G401 (cell line): ENCODE measurements around the gene NAPG. TPM values are rescaled to one million over a fixed set of nuclear protein-coding genes. Genes with fewer than 3 reads are reported as not detected.
"Not testable (repeated sequence)": the region's sequence is repeated elsewhere in the genome, so short reads cannot be mapped to it uniquely, and the experiment has no call there.

Experiments
- DNase-seq: peaks from one replicate; pipeline ENCODE4 v3.0.0-alpha.2; 2015; ENCODE audit warnings: low spot score
- in situ Hi-C: cut with HindIII; loops from 2 replicates; pipeline ENCODE4 v1.10.0; 2016; ENCODE audit warnings: low sequenced_read_pairs, mixed read lengths
- total RNA-seq: library from RNA; depleted of rRNA; stranded (reverse); fragments of >200 nt; shearing (Covaris generic); gene quantifications from 2 replicates; pipeline ENCODE4 v1.2.3, GENCODE V29; 2014; rRNA removed

NAPG gene
- total RNA-seq = 21.4 and 25.7 TPM in 2 replicates

- in situ Hi-C loops = no loop called here
- DNase-seq = peak; percentile 87
These were observed at the start of gene NAPG for GRCh38 chr18:10525697-10526560. NAPG (plus strand) TSS chr18:10526027; CDS start chr18:10526103, 76 bp downstream.

GRCh38 chr18:10476338-10476791 lies 49.5 kb upstream of the NAPG start:
- in situ Hi-C loops = no loop called here
- DNase-seq = no peak

- no peak for DNase-seq
- in situ Hi-C loops = no loop called here
These were observed 48.5 kb upstream of the NAPG start for GRCh38 chr18:10477121-10477862.

- no peak for DNase-seq
- in situ Hi-C loops = no loop called here
These were observed 48.0 kb upstream of the NAPG start for GRCh38 chr18:10477863-10478260.

GRCh38 chr18:10481831-10482230 lies 44.0 kb upstream of the NAPG start:
- DNase-seq = no peak

GRCh38 chr18:10482363-10482984 lies 43.4 kb upstream of the NAPG start:
- no peak for DNase-seq
- in situ Hi-C loops = no loop called here

More at GRCh38 chr18:10481831-10482230, 44.0 kb upstream of the NAPG start:
- in situ Hi-C loops = no loop called here

- in situ Hi-C loops = no loop called here
- no peak for DNase-seq
These were observed 42.6 kb upstream of the NAPG start for GRCh38 chr18:10482985-10483949.

- in situ Hi-C loops = no loop called here
- no peak for DNase-seq
These were observed 40.4 kb upstream of the NAPG start for GRCh38 chr18:10485475-10485874.

- no peak for DNase-seq
- in situ Hi-C loops = no loop called here
These were observed 39.5 kb upstream of the NAPG start for GRCh38 chr18:10486362-10486761.

- in situ Hi-C loops = no loop called here
- DNase-seq = no peak
These were observed 38.7 kb upstream of the NAPG start for GRCh38 chr18:10487154-10487553.

- no peak for DNase-seq
- in situ Hi-C loops = no loop called here
These were observed 37.8 kb upstream of the NAPG start for GRCh38 chr18:10488017-10488416.

- in situ Hi-C loops = no loop called here
- DNase-seq = no peak
These were observed 35.2 kb upstream of the NAPG start for GRCh38 chr18:10490401-10491165.

GRCh38 chr18:10495936-10496335 lies 29.9 kb upstream of the NAPG start:
- no peak for DNase-seq
- in situ Hi-C loops = no loop called here

- in situ Hi-C loops = no loop called here
- DNase-seq = no peak
These were observed 28.5 kb upstream of the NAPG start for GRCh38 chr18:10497206-10497749.

- in situ Hi-C loops = no loop called here
- DNase-seq = no peak
These were observed 26.6 kb upstream of the NAPG start for GRCh38 chr18:10499230-10499629.

- in situ Hi-C loops = no loop called here
- no peak for DNase-seq
These were observed 25.8 kb upstream of the NAPG start for GRCh38 chr18:10500038-10500437.

- in situ Hi-C loops = no loop called here
- no peak for DNase-seq
These were observed 21.1 kb upstream of the NAPG start for GRCh38 chr18:10504723-10505122.

- in situ Hi-C loops, DNase-seq: not testable (repeated sequence)
These were observed 19.9 kb upstream of the NAPG start for GRCh38 chr18:10505892-10506291.
